H1 (cell line): ENCODE measurements around the gene REPIN1. TPM values are rescaled to one million over a fixed set of nuclear protein-coding genes. Genes with fewer than 3 reads are reported as not detected.

Source experiments
- CHD1 ChIP-seq: IDR thresholded peaks from 2 replicates; pipeline ENCODE4 v1.6.1; 2012; ENCODE audit warnings: low read depth, low read length, improper control_type of control experiment
- CHD7 ChIP-seq: fragments of 300-600 bp; sonication (generic); IDR thresholded peaks from 2 replicates; pipeline ENCODE4 v1.7.1; 2012; ENCODE audit warnings: low read length, moderate library complexity, mild to moderate bottlenecking, inconsistent platforms; ENCODE audit not compliant: insufficient replicate concordance
- CTBP2 ChIP-seq: IDR thresholded peaks from 2 replicates; pipeline ENCODE4 v1.7.0; 2011; ENCODE audit warnings: borderline replicate concordance, mild to moderate bottlenecking, moderate library complexity, mixed read lengths, low read length; ENCODE audit not compliant: insufficient read depth, insufficient read length
- FOSL1 ChIP-seq: IDR thresholded peaks from 2 replicates; pipeline ENCODE4 v1.6.1; 2011; ENCODE audit warnings: mild to moderate bottlenecking, low read depth, low read length, moderate library complexity; ENCODE audit not compliant: insufficient read depth
- GTF2F1 ChIP-seq: IDR thresholded peaks from 2 replicates; pipeline ENCODE4 v1.6.1; 2012; ENCODE audit warnings: low read depth, low read length, improper control_type of control experiment, borderline replicate concordance
- JUN ChIP-seq: IDR thresholded peaks from 2 replicates; pipeline ENCODE4 v1.6.1; 2011; ENCODE audit warnings: low read depth, mild to moderate bottlenecking, improper control_type of control experiment, low read length
- SP4 ChIP-seq: IDR thresholded peaks from 2 replicates; pipeline ENCODE4 v1.6.1; 2012; ENCODE audit warnings: low read length, inconsistent platforms
- SRF ChIP-seq: IDR thresholded peaks from 2 replicates; pipeline ENCODE4 v1.6.1; 2011; ENCODE audit warnings: mild to moderate bottlenecking, low read depth, low read length, moderate library complexity
- TAF7 ChIP-seq: optimal IDR thresholded peaks from 2 replicates; pipeline ENCODE3; 2011; ENCODE audit warnings: low read depth, mild to moderate bottlenecking, inconsistent platforms, low read length, moderate library complexity, borderline replicate concordance
- TEAD4 ChIP-seq: IDR thresholded peaks from 2 replicates; pipeline ENCODE4 v1.6.1; 2012; ENCODE audit warnings: low read depth, low read length, inconsistent platforms, mixed read lengths
- polyA plus RNA-seq, 7 experiments: library from polyadenylated mRNA; depleted of rRNA in 3 of 7; stranded (reverse) in 5 of 7; unstranded in 2 of 7; fragments of >200 nt in 5 of 7; fragments of 200-250 nt in 2 of 7; gene quantifications; 1 replicate in 5 of 7; 2 replicates in 1 of 7; 4 replicates in 1 of 7; pipeline versions ENCODE4 v1.2.1 to v1.2.3, GENCODE V29; 2011 to 2013; ENCODE audit warnings: missing spikeins in 2 of 7, mixed read lengths in 2 of 7
- total RNA-seq: library from RNA; stranded (reverse); fragmentation: NEBNext Ultra II Directional; extraction: Animal tissue kit (Norgen Biotek cat#: 25700); gene quantifications from 2 replicates; pipeline ENCODE4 v1.2.1, GENCODE V29; 2021

REPIN1 gene
- total and polyA plus RNA-seq, 2 of the 8 experiments (the other 6 are each of a cell fraction or from before 2014, with no cell fraction given), result 98.6 to 125 TPM

DNA sequence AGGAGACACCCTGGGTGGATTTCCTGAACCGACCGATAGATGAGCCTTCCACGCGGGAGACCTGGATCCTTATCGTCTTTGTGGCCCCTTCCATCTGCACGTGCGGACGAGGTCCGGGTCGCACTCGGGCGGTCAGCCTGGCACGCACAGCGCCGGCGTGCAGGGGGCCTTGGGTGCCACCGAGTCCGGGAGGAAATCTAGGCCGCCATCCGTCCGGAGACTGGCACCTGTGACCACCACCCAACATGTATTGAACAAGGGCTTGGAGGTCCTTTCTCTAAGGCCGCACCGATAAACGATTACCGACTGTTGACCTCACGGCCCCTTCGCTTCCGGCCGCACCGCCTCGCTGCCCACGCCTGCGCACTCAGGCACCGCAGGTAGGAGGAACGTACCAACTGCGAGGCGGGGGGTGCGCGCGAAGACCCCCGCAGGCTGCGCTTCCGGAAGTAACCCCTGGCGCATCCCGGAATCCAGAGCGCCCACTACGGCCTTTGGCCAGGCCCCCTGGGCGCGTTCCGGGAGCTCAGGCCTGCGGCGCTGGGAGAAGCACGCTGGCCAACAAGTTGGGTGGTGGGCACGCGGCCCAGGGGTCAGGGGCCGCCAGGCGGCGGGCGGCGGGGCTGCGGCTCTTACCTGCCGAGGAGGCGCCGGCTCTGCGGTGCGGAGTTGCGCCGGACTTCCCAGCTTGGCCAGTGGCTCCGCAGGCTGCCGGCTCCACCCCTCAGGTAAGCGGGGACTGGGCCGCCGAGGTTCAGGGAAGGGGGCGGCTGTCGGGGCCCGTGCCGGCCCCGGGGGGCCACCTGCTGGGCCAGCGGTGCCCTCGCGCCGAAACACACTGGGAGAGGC, 45.6 kb upstream of the REPIN1 start, which contains the start of the genes ACTR3C and LRRC61 (continued):
- TF ChIP-seq SRF (no peak), FOSL1 (no peak), TEAD4 (no peak), SP4 (no peak), GTF2F1 (no peak), TAF7 (no peak), JUN (no peak), CTBP2 (no peak), CHD7 (no peak), CHD1 (peak; percentile 74)
